ENCODE measurements around the gene CLEC17A. TPM values are rescaled to one million over a fixed set of nuclear protein-coding genes. Genes with fewer than 3 reads are reported as not detected.
"Not testable (repeated sequence)": the region's sequence is repeated elsewhere in the genome, so short reads cannot be mapped to it uniquely, and the experiment has no call there.

The CLEC17A gene
- total RNA-seq, 1 donor: 0.09 TPM

GRCh38 chr19:14611051-14611450 lies 28.2 kb downstream of the CLEC17A start:
- DNase-seq (ENCODE audit: low read depth): no peak
- no peak for TF ChIP-seq CTCF (IDR thresholded peaks at IDR 0.05; ENCODE audit: insufficient read depth, low read length)
- no peak overlapping the region for H3K4me3 ChIP-seq (ENCODE audit: low read depth, low read length)

- H3K4me3 ChIP-seq (ENCODE audit: low read depth, low read length); DNase-seq (ENCODE audit: low read depth): not testable (repeated sequence)
These were observed 29.4 kb downstream of the CLEC17A start for GRCh38 chr19:14612242-14612641.

- DNase-seq (ENCODE audit: low read depth): no peak
- TF ChIP-seq CTCF (IDR thresholded peaks at IDR 0.05; ENCODE audit: insufficient read depth, low read length): no peak
- H3K4me3 ChIP-seq (ENCODE audit: low read depth, low read length): no peak overlapping the region
These were observed 29.8 kb downstream of the CLEC17A start for GRCh38 chr19:14612657-14613056.

GRCh38 chr19:14613399-14614098 lies 30.7 kb downstream of the CLEC17A start:
- not testable (repeated sequence) for H3K4me3 ChIP-seq (ENCODE audit: low read depth, low read length); DNase-seq (ENCODE audit: low read depth)

GRCh38 chr19:14614099-14614412 lies 31.2 kb downstream of the CLEC17A start:
- TF ChIP-seq CTCF (IDR thresholded peaks at IDR 0.05; ENCODE audit: insufficient read depth, low read length): no peak
- DNase-seq (ENCODE audit: low read depth): no peak
- no peak overlapping the region for H3K4me3 ChIP-seq (ENCODE audit: low read depth, low read length)

GRCh38 chr19:14615623-14616022 lies 32.7 kb downstream of the CLEC17A start:
- no peak overlapping the region for H3K4me3 ChIP-seq (ENCODE audit: low read depth, low read length)
- DNase-seq (ENCODE audit: low read depth): no peak
- no peak for TF ChIP-seq CTCF (IDR thresholded peaks at IDR 0.05; ENCODE audit: insufficient read depth, low read length)

- no peak for TF ChIP-seq CTCF (IDR thresholded peaks at IDR 0.05; ENCODE audit: insufficient read depth, low read length)
- no peak for DNase-seq (ENCODE audit: low read depth)
- H3K4me3 ChIP-seq (ENCODE audit: low read depth, low read length): no peak overlapping the region
These were observed 33.5 kb downstream of the CLEC17A start for GRCh38 chr19:14616407-14616806.

GRCh38 chr19:14619404-14619803 lies 36.5 kb downstream of the CLEC17A start:
- no peak for TF ChIP-seq CTCF (IDR thresholded peaks at IDR 0.05; ENCODE audit: insufficient read depth, low read length)
- DNase-seq (ENCODE audit: low read depth): no peak
- no peak overlapping the region for H3K4me3 ChIP-seq (ENCODE audit: low read depth, low read length)

GRCh38 chr19:14624491-14624890 lies 41.6 kb downstream of the CLEC17A start:
- DNase-seq (ENCODE audit: low read depth); H3K4me3 ChIP-seq (ENCODE audit: low read depth, low read length): not testable (repeated sequence)
